ENCODE data around the gene TBC1D13.
"Not testable (repeated sequence)": the region's sequence is repeated elsewhere in the genome, so short reads cannot be mapped to it uniquely, and the experiment has no call there.

DNA sequence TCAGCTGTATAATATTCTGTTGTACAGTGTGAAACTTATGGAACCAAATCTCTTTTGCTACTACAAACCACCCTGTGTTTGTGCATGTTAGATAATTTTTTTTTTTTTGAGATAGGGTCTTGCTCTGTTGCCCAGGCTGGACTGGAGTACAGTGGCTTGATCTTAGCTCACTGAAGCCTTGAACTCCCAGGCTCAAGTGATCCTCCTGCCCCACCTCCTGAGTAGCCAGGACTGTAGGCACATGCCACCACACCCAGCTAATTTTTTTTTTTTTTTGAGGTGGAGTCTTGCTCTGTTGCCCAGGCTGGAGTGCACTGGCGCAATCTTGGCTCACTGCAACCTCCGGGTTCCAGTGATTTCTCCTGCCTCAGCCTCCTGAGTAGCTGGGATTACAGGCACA is 7.9 kb downstream of the TBC1D13 start:
- TF ChIP-seq MYBL2 (CRISPR knock-in tag; IDR thresholded peaks at IDR 0.05); ZNF317 (CRISPR knock-in tag; IDR thresholded peaks at IDR 0.05; ENCODE audit: borderline replicate concordance, low read depth); ZNF396 (CRISPR knock-in tag; IDR thresholded peaks at IDR 0.05; ENCODE audit: borderline replicate concordance); ESRRA (CRISPR knock-in tag; IDR thresholded peaks at IDR 0.05; ENCODE audit: borderline replicate concordance); FOXJ3 (CRISPR knock-in tag; IDR thresholded peaks at IDR 0.05; ENCODE audit: borderline replicate concordance); ZNF416 (CRISPR knock-in tag; IDR thresholded peaks at IDR 0.05): not testable (repeated sequence)
- TF ChIP-seq, protein P1, sequence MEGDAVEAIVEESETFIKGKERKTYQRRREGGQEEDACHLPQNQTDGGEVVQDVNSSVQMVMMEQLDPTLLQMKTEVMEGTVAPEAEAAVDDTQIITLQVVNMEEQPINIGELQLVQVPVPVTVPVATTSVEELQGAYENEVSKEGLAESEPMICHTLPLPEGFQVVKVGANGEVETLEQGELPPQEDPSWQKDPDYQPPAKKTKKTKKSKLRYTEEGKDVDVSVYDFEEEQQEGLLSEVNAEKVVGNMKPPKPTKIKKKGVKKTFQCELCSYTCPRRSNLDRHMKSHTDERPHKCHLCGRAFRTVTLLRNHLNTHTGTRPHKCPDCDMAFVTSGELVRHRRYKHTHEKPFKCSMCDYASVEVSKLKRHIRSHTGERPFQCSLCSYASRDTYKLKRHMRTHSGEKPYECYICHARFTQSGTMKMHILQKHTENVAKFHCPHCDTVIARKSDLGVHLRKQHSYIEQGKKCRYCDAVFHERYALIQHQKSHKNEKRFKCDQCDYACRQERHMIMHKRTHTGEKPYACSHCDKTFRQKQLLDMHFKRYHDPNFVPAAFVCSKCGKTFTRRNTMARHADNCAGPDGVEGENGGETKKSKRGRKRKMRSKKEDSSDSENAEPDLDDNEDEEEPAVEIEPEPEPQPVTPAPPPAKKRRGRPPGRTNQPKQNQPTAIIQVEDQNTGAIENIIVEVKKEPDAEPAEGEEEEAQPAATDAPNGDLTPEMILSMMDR (IDR thresholded peaks at IDR 0.05), result not testable (repeated sequence)
- TF ChIP-seq, protein P2, sequence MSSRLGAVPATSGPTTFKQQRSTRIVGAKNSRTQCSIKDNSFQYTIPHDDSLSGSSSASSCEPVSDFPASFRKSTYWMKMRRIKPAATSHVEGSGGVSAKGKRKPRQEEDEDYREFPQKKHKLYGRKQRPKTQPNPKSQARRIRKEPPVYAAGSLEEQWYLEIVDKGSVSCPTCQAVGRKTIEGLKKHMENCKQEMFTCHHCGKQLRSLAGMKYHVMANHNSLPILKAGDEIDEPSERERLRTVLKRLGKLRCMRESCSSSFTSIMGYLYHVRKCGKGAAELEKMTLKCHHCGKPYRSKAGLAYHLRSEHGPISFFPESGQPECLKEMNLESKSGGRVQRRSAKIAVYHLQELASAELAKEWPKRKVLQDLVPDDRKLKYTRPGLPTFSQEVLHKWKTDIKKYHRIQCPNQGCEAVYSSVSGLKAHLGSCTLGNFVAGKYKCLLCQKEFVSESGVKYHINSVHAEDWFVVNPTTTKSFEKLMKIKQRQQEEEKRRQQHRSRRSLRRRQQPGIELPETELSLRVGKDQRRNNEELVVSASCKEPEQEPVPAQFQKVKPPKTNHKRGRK (CRISPR knock-in tag; IDR thresholded peaks at IDR 0.05; ENCODE audit: borderline replicate concordance), result not testable (repeated sequence)
- TF ChIP-seq, protein P3, sequence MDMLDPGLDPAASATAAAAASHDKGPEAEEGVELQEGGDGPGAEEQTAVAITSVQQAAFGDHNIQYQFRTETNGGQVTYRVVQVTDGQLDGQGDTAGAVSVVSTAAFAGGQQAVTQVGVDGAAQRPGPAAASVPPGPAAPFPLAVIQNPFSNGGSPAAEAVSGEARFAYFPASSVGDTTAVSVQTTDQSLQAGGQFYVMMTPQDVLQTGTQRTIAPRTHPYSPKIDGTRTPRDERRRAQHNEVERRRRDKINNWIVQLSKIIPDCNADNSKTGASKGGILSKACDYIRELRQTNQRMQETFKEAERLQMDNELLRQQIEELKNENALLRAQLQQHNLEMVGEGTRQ (CRISPR knock-in tag; IDR thresholded peaks at IDR 0.05), result not testable (repeated sequence)
- TF ChIP-seq, protein P4, sequence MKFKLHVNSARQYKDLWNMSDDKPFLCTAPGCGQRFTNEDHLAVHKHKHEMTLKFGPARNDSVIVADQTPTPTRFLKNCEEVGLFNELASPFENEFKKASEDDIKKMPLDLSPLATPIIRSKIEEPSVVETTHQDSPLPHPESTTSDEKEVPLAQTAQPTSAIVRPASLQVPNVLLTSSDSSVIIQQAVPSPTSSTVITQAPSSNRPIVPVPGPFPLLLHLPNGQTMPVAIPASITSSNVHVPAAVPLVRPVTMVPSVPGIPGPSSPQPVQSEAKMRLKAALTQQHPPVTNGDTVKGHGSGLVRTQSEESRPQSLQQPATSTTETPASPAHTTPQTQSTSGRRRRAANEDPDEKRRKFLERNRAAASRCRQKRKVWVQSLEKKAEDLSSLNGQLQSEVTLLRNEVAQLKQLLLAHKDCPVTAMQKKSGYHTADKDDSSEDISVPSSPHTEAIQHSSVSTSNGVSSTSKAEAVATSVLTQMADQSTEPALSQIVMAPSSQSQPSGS (CRISPR knock-in tag; IDR thresholded peaks at IDR 0.05; ENCODE audit: borderline replicate concordance, low read depth), result not testable (repeated sequence)
- TF ChIP-seq, protein P5, sequence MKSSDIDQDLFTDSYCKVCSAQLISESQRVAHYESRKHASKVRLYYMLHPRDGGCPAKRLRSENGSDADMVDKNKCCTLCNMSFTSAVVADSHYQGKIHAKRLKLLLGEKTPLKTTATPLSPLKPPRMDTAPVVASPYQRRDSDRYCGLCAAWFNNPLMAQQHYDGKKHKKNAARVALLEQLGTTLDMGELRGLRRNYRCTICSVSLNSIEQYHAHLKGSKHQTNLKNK (CRISPR knock-in tag; IDR thresholded peaks at IDR 0.05), result not testable (repeated sequence)
- TF ChIP-seq, protein P6, sequence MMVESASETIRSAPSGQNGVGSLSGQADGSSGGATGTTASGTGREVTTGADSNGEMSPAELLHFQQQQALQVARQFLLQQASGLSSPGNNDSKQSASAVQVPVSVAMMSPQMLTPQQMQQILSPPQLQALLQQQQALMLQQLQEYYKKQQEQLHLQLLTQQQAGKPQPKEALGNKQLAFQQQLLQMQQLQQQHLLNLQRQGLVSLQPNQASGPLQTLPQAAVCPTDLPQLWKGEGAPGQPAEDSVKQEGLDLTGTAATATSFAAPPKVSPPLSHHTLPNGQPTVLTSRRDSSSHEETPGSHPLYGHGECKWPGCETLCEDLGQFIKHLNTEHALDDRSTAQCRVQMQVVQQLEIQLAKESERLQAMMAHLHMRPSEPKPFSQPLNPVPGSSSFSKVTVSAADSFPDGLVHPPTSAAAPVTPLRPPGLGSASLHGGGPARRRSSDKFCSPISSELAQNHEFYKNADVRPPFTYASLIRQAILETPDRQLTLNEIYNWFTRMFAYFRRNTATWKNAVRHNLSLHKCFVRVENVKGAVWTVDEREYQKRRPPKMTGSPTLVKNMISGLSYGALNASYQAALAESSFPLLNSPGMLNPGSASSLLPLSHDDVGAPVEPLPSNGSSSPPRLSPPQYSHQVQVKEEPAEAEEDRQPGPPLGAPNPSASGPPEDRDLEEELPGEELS (CRISPR knock-in tag; IDR thresholded peaks at IDR 0.05), result not testable (repeated sequence)
- TF ChIP-seq, protein P7, sequence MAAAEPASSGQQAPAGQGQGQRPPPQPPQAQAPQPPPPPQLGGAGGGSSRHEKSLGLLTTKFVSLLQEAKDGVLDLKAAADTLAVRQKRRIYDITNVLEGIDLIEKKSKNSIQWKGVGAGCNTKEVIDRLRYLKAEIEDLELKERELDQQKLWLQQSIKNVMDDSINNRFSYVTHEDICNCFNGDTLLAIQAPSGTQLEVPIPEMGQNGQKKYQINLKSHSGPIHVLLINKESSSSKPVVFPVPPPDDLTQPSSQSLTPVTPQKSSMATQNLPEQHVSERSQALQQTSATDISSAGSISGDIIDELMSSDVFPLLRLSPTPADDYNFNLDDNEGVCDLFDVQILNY (CRISPR knock-in tag; IDR thresholded peaks at IDR 0.05), result not testable (repeated sequence)

Measured in WTC11 (cell line).